Trophoblast cell (in vitro differentiated cells and primary cell): ENCODE measurements around the gene ARHGAP33.

ENCODE experiments used
- DNase-seq, 2 donors: peaks; one replicate each; pipeline ENCODE4 v3.0.0-alpha.2; 2016
- H2AFZ ChIP-seq: 2 replicates; pipeline ENCODE4 v1.6.1; 2013; ENCODE audit warnings: low read length, moderate library complexity, mild to moderate bottlenecking; ENCODE audit not compliant: insufficient read depth, poor library complexity
- H2AK5ac ChIP-seq: 2 replicates; pipeline ENCODE4 v1.6.1; 2013; ENCODE audit warnings: mild to moderate bottlenecking, low read length
- H2BK120ac ChIP-seq: 2 replicates; pipeline ENCODE4 v1.6.1; 2013; ENCODE audit warnings: low read length, mild to moderate bottlenecking, moderate library complexity; ENCODE audit not compliant: insufficient read depth, poor library complexity
- H2BK12ac ChIP-seq: 2 replicates; pipeline ENCODE4 v1.6.1; 2013; ENCODE audit warnings: mild to moderate bottlenecking, low read length, moderate library complexity
- H2BK5ac ChIP-seq: 2 replicates; pipeline ENCODE4 v1.6.1; 2013; ENCODE audit warnings: low read length, low read depth, moderate library complexity, mild to moderate bottlenecking; ENCODE audit not compliant: poor library complexity
- H3K14ac ChIP-seq: 2 replicates; pipeline ENCODE4 v1.6.1; 2013; ENCODE audit warnings: mild to moderate bottlenecking, low read length
- H3K18ac ChIP-seq: 2 replicates; pipeline ENCODE4 v1.6.1; 2013; ENCODE audit warnings: mild to moderate bottlenecking, low read length
- H3K23ac ChIP-seq: 2 replicates; pipeline ENCODE4 v1.6.1; 2013; ENCODE audit warnings: low read length
- H3K27ac ChIP-seq: 2 replicates; pipeline ENCODE4 v1.5.1; 2013; ENCODE audit warnings: low read depth, mild to moderate bottlenecking, inconsistent platforms, low read length, moderate library complexity
- H3K27me3 ChIP-seq: 2 replicates; pipeline ENCODE4 v1.6.1; 2013; ENCODE audit warnings: inconsistent platforms, mild to moderate bottlenecking, low read length, moderate library complexity; ENCODE audit not compliant: insufficient read depth
- H3K36me3 ChIP-seq, 2 experiments: 1 replicate in 1 of 2; 2 replicates in 1 of 2; pipeline ENCODE4 v1.6.1; 2013; ENCODE audit warnings: low read length in 2 of 2, mild to moderate bottlenecking in 2 of 2, moderate library complexity in 1 of 2; ENCODE audit not compliant: insufficient read depth in 2 of 2, control insufficient read depth in 1 of 2
- H3K4ac ChIP-seq: 2 replicates; pipeline ENCODE4 v1.6.1; 2013; ENCODE audit warnings: low read depth, mild to moderate bottlenecking, low read length, moderate library complexity
- H3K4me1 ChIP-seq, 2 experiments: 1 replicate in 1 of 2; 2 replicates in 1 of 2; pipeline ENCODE4 v1.6.1; 2013; ENCODE audit warnings: low read length in 2 of 2, mild to moderate bottlenecking in 2 of 2, moderate library complexity in 1 of 2; ENCODE audit not compliant: insufficient read depth in 2 of 2, control insufficient read depth in 1 of 2
- H3K4me2 ChIP-seq: 2 replicates; pipeline ENCODE4 v1.6.1; 2013; ENCODE audit warnings: inconsistent platforms, mild to moderate bottlenecking, low read length, moderate library complexity
- H3K4me3 ChIP-seq: 2 replicates; pipeline ENCODE4 v1.5.1; 2013; ENCODE audit warnings: mild to moderate bottlenecking, low read depth, low read length, inconsistent platforms
- H3K79me1 ChIP-seq: one replicate; pipeline ENCODE4 v1.6.1; 2013; ENCODE audit warnings: low read length
- H3K79me2 ChIP-seq: 2 replicates; pipeline ENCODE4 v1.6.1; 2013; ENCODE audit warnings: low read length, mild to moderate bottlenecking; ENCODE audit not compliant: control insufficient read depth, insufficient read depth, poor library complexity
- H3K9ac ChIP-seq: 2 replicates; pipeline ENCODE4 v1.6.1; 2013; ENCODE audit warnings: mild to moderate bottlenecking, low read length
- H3K9me3 ChIP-seq: 2 replicates; pipeline ENCODE4 v1.6.1; 2013; ENCODE audit warnings: low read depth, mild to moderate bottlenecking, control low read depth, inconsistent platforms, low read length; ENCODE audit not compliant: insufficient read depth
- H4K12ac ChIP-seq: 2 replicates; pipeline ENCODE4 v1.6.1; 2013; ENCODE audit warnings: low read depth, mild to moderate bottlenecking, low read length, moderate library complexity
- H4K8ac ChIP-seq: 2 replicates; pipeline ENCODE4 v1.6.1; 2013; ENCODE audit warnings: low read depth, mild to moderate bottlenecking, low read length, moderate library complexity
- H4K91ac ChIP-seq: one replicate; pipeline ENCODE4 v1.6.1; 2013; ENCODE audit warnings: low read depth, mild to moderate bottlenecking, low read length, moderate library complexity
- WGBS: extraction: QIAGEN DNeasy Blood & Tissue Kit; methylation state at CpG from one replicate; pipeline ENCODE4 v1.1.7; 2013; ENCODE audit warnings: missing lambda C conversion rate; ENCODE audit not compliant: insufficient read length, insufficient coverage; ENCODE audit errors: extremely low coverage; 5-methylcytosine and 5-hydroxymethylcytosine counted together

The ARHGAP33 gene

GRCh38 chr19:35777086-35777841, 1.9 kb downstream of the ARHGAP33 start:
- Histone ChIP-seq H4K8ac (no peak overlapping the region), H3K27me3 (no peaks in the 10 kb centered on the region), H2AK5ac (no peak overlapping the region), H3K4me3 (no peak overlapping the region), H2BK12ac (no peak overlapping the region), H3K79me1 (peaks cover 3% of the 10 kb centered on the region), H2BK120ac (no peak overlapping the region), H3K36me3 (peaks cover 7 to 9% of the 10 kb centered on the region in 2 experiments), H2BK5ac (no peak overlapping the region), H3K9ac (no peak overlapping the region), H3K18ac (no peak overlapping the region), H2AFZ (no peak overlapping the region), H3K4me2 (peak overlapping the region; percentile 14), H3K4me1 (peaks cover 6 to 15% of the 10 kb centered on the region in 2 experiments), H3K14ac (no peak overlapping the region), H3K27ac (no peak overlapping the region), H3K4ac (no peak overlapping the region), H4K91ac (no peak overlapping the region), H3K23ac (no peak overlapping the region), H3K79me2 (no peaks in the 10 kb centered on the region), H4K12ac (no peak overlapping the region), H3K9me3 (no peaks in the 10 kb centered on the region)
- WGBS, result no CpG with 5 or more reads among the region's 19 CpGs
- no peak for DNase-seq

- H3K4me3 ChIP-seq, result no peak overlapping the region
- no peak overlapping the region for H4K8ac ChIP-seq
- H3K27ac ChIP-seq, result no peak overlapping the region
- H2BK12ac ChIP-seq, result no peak overlapping the region
- no peak overlapping the region for H4K91ac ChIP-seq
- no peak overlapping the region for H2BK120ac ChIP-seq
- H3K4me2 ChIP-seq, result no peak overlapping the region
- H2AK5ac ChIP-seq, result no peak overlapping the region
- no peak overlapping the region for H3K23ac ChIP-seq
- H3K79me1 ChIP-seq, result peaks cover 3% of the 10 kb centered on the region
- H3K14ac ChIP-seq, result no peak overlapping the region
- no peak overlapping the region for H4K12ac ChIP-seq
- no peak overlapping the region for H3K4ac ChIP-seq
- no peak overlapping the region for H2AFZ ChIP-seq
- peaks cover 10 to 13% of the 10 kb centered on the region in 2 experiments for H3K36me3 ChIP-seq
- H3K4me1 ChIP-seq, result peaks cover 6 to 15% of the 10 kb centered on the region in 2 experiments
- no peak overlapping the region for H2BK5ac ChIP-seq
- peaks cover 1% of the 10 kb centered on the region for H3K9me3 ChIP-seq
- no peak overlapping the region for H3K18ac ChIP-seq
- no peak for DNase-seq
- H3K79me2 ChIP-seq, result no peaks in the 10 kb centered on the region
- no CpG with 5 or more reads among the region's 7 CpGs for WGBS
- no peaks in the 10 kb centered on the region for H3K27me3 ChIP-seq
- no peak overlapping the region for H3K9ac ChIP-seq
Measured at GRCh38 chr19:35777961-35778360, 2.6 kb downstream of the ARHGAP33 start.

- peaks cover 6 to 18% of the 10 kb centered on the region in 2 experiments for H3K4me1 ChIP-seq
- H3K36me3 ChIP-seq, result peaks cover 10 to 13% of the 10 kb centered on the region in 2 experiments
- H3K4me3 ChIP-seq, result peak overlapping the region; percentile 12
- H3K27ac ChIP-seq, result no peak overlapping the region
- no peak overlapping the region for H4K91ac ChIP-seq
- no peak overlapping the region for H3K9ac ChIP-seq
- H3K79me2 ChIP-seq, result no peaks in the 10 kb centered on the region
- no peak overlapping the region for H4K8ac ChIP-seq
- no peak overlapping the region for H4K12ac ChIP-seq
- no peak overlapping the region for H2AK5ac ChIP-seq
- peaks cover 2% of the 10 kb centered on the region for H3K9me3 ChIP-seq
- H3K14ac ChIP-seq, result no peak overlapping the region
- H3K79me1 ChIP-seq, result peaks cover 3% of the 10 kb centered on the region
- no CpG with 5 or more reads among the region's 8 CpGs for WGBS
- H2BK5ac ChIP-seq, result no peak overlapping the region
- no peak overlapping the region for H2AFZ ChIP-seq
- no peak overlapping the region for H2BK12ac ChIP-seq
- H3K4ac ChIP-seq, result no peak overlapping the region
- no peaks in the 10 kb centered on the region for H3K27me3 ChIP-seq
- no peak overlapping the region for H2BK120ac ChIP-seq
- no peak overlapping the region for H3K18ac ChIP-seq
- no peak overlapping the region for H3K4me2 ChIP-seq
- no peak overlapping the region for H3K23ac ChIP-seq
- DNase-seq, result no peak
Measured at GRCh38 chr19:35779033-35779432, 3.7 kb downstream of the ARHGAP33 start.

GRCh38 chr19:35780058-35780457, 4.7 kb downstream of the ARHGAP33 start:
- Histone ChIP-seq H3K14ac (no peak overlapping the region), H3K27ac (no peak overlapping the region), H4K12ac (no peak overlapping the region), H2AFZ (no peak overlapping the region), H3K9ac (no peak overlapping the region), H2AK5ac (no peak overlapping the region), H3K9me3 (peaks cover 3% of the 10 kb centered on the region), H3K23ac (no peak overlapping the region), H3K4me3 (no peak overlapping the region), H3K27me3 (no peaks in the 10 kb centered on the region), H3K4ac (no peak overlapping the region), H3K79me2 (no peaks in the 10 kb centered on the region), H3K36me3 (peaks cover 10 to 13% of the 10 kb centered on the region in 2 experiments), H3K4me2 (no peak overlapping the region), H3K79me1 (peaks cover 3% of the 10 kb centered on the region), H2BK5ac (no peak overlapping the region), H2BK12ac (no peak overlapping the region), H4K8ac (no peak overlapping the region), H3K4me1 (peaks cover 6 to 17% of the 10 kb centered on the region in 2 experiments), H3K18ac (no peak overlapping the region), H4K91ac (no peak overlapping the region), H2BK120ac (no peak overlapping the region)
- WGBS, result no CpG with 5 or more reads among the region's 16 CpGs
- DNase-seq, result no peak
